ENCODE measurements around the gene TYMS. TPM values are rescaled to one million over a fixed set of nuclear protein-coding genes. Genes with fewer than 3 reads are reported as not detected.

TYMS gene
- total RNA-seq, 1 experiment from 2014 or later, result 339 TPM

GRCh38 chr18:676736-677135, 19.3 kb downstream of the TYMS start:
- Histone ChIP-seq H3K9me3 (ENCODE audit: low read depth, low read length, poor library complexity, severe bottlenecking) (no peaks in the 10 kb centered on the region), H3K27ac (ENCODE audit: low read depth, low read length, poor library complexity, severe bottlenecking) (no peak overlapping the region), H3K36me3 (ENCODE audit: insufficient read depth, low read length, poor library complexity, severe bottlenecking) (peaks cover 46% of the 10 kb centered on the region), H3K4me3 (ENCODE audit: low read depth, low read length, poor library complexity, severe bottlenecking) (no peak overlapping the region), H3K4me1 (ENCODE audit: insufficient read depth, low read length, poor library complexity, severe bottlenecking) (no peaks in the 10 kb centered on the region), H3K27me3 (replicated peaks; ENCODE audit: insufficient read depth, low read depth, low read length, poor library complexity) (no peaks in the 10 kb centered on the region)
- no TSS peak for BruUV-seq (replicated peaks)
- no peak for TF ChIP-seq EZH2 (IDR thresholded peaks at IDR 0.05; ENCODE audit: borderline replicate concordance, low read depth, low read length, poor library complexity, severe bottlenecking)
- POLR2A ChIA-PET (ENCODE audit: low non-redundant PET), result interaction anchor here (0.6 kb wide), 1 partner anchor 201 kb away, joined by 4 read pairs; no protein-coding TSS in a partner anchor
- DNase-seq (ENCODE audit: low spot score), result no peak
- CTCF ChIA-PET, result no interaction called here
- intact Hi-C loops (cut with micrococcal nuclease; ENCODE audit: unreplicated experiment), result no loop called here

GRCh38 chr18:677145-677544, 19.7 kb downstream of the TYMS start:
- no peak for DNase-seq (ENCODE audit: low spot score)
- H3K36me3 ChIP-seq (ENCODE audit: insufficient read depth, low read length, poor library complexity, severe bottlenecking), result peaks cover 41% of the 10 kb centered on the region
- no peaks in the 10 kb centered on the region for H3K4me1 ChIP-seq (ENCODE audit: insufficient read depth, low read length, poor library complexity, severe bottlenecking)
- no peaks in the 10 kb centered on the region for H3K27me3 ChIP-seq (replicated peaks; ENCODE audit: insufficient read depth, low read depth, low read length, poor library complexity)
- TF ChIP-seq CTCF (conservative IDR thresholded peaks at IDR 0.05; ENCODE audit: low read depth, low read length), result no peak
- TF ChIP-seq EZH2 (IDR thresholded peaks at IDR 0.05; ENCODE audit: borderline replicate concordance, low read depth, low read length, poor library complexity, severe bottlenecking), result no peak
- no TSS peak for BruUV-seq (replicated peaks)
- POLR2A ChIA-PET (ENCODE audit: low non-redundant PET), result interaction anchor here (0.6 kb wide), 1 partner anchor 202 kb away, joined by 4 read pairs; no protein-coding TSS in a partner anchor
- H3K4me3 ChIP-seq (ENCODE audit: low read depth, low read length, poor library complexity, severe bottlenecking), result no peak overlapping the region
- intact Hi-C loops (cut with micrococcal nuclease; ENCODE audit: unreplicated experiment), result no loop called here
- H3K27ac ChIP-seq (ENCODE audit: low read depth, low read length, poor library complexity, severe bottlenecking), result no peak overlapping the region
- CTCF ChIA-PET, result no interaction called here
- no peaks in the 10 kb centered on the region for H3K9me3 ChIP-seq (ENCODE audit: low read depth, low read length, poor library complexity, severe bottlenecking)

GRCh38 chr18:677951-678381, 20.5 kb downstream of the TYMS start:
- no peaks in the 10 kb centered on the region for H3K27me3 ChIP-seq (replicated peaks; ENCODE audit: insufficient read depth, low read depth, low read length, poor library complexity)
- peaks cover 33% of the 10 kb centered on the region for H3K36me3 ChIP-seq (ENCODE audit: insufficient read depth, low read length, poor library complexity, severe bottlenecking)
- CTCF ChIA-PET, result no interaction called here
- H3K27ac ChIP-seq (ENCODE audit: low read depth, low read length, poor library complexity, severe bottlenecking), result no peak overlapping the region
- POLR2A ChIA-PET (ENCODE audit: low non-redundant PET), result no interaction called here
- no peaks in the 10 kb centered on the region for H3K4me1 ChIP-seq (ENCODE audit: insufficient read depth, low read length, poor library complexity, severe bottlenecking)
- TF ChIP-seq CTCF (conservative IDR thresholded peaks at IDR 0.05; ENCODE audit: low read depth, low read length) (no peak), EZH2 (IDR thresholded peaks at IDR 0.05; ENCODE audit: borderline replicate concordance, low read depth, low read length, poor library complexity, severe bottlenecking) (no peak)
- DNase-seq (ENCODE audit: low spot score), result no peak
- intact Hi-C loops (cut with micrococcal nuclease; ENCODE audit: unreplicated experiment), result no loop called here
- no peak overlapping the region for H3K4me3 ChIP-seq (ENCODE audit: low read depth, low read length, poor library complexity, severe bottlenecking)
- BruUV-seq (replicated peaks), result no TSS peak
- H3K9me3 ChIP-seq (ENCODE audit: low read depth, low read length, poor library complexity, severe bottlenecking), result no peaks in the 10 kb centered on the region

DNA sequence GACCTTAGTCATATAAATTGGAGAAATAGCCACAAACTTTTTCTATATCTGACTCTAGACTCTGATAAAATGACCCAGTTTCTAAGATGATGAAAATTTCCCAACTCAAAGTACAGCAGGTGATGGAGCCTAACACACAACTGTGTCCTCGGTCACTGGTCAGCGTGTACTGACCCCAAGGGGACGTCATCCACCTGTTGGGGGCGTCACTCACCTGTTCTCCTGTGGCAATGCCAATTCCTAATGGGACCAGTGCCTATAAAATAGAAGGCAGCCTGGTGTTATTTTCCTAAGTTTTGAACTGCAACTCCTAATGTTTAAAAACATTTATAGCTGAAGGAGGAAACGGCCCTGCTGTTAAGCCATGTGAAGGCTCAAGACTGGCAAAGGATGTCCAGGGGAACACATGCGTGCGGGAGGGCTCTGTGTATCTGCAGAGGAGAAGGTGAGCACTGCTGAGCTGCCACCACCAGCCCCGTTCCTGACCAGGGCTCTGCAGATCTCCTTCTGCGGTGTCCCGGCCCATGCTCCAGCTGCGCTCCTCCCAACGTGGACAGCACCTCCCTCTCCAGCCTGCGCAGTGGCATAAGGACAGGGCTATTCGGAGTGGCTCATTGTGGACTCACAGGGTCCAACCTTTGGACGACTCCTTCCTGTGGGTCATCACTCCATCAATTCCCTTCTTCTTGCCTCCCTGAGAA, 21.2 kb downstream of the TYMS start:
- Histone ChIP-seq H3K4me3 (ENCODE audit: low read depth, low read length, poor library complexity, severe bottlenecking) (no peak overlapping the region), H3K4me1 (ENCODE audit: insufficient read depth, low read length, poor library complexity, severe bottlenecking) (no peaks in the 10 kb centered on the region), H3K9me3 (ENCODE audit: low read depth, low read length, poor library complexity, severe bottlenecking) (no peaks in the 10 kb centered on the region), H3K27me3 (replicated peaks; ENCODE audit: insufficient read depth, low read depth, low read length, poor library complexity) (no peaks in the 10 kb centered on the region), H3K36me3 (ENCODE audit: insufficient read depth, low read length, poor library complexity, severe bottlenecking) (peaks cover 27% of the 10 kb centered on the region), H3K27ac (ENCODE audit: low read depth, low read length, poor library complexity, severe bottlenecking) (no peak overlapping the region)
- POLR2A ChIA-PET (ENCODE audit: low non-redundant PET), result no interaction called here
- intact Hi-C loops (cut with micrococcal nuclease; ENCODE audit: unreplicated experiment), result no loop called here
- CTCF ChIA-PET, result no interaction called here
- TF ChIP-seq EZH2 (IDR thresholded peaks at IDR 0.05; ENCODE audit: borderline replicate concordance, low read depth, low read length, poor library complexity, severe bottlenecking) (no peak), CTCF (conservative IDR thresholded peaks at IDR 0.05; ENCODE audit: low read depth, low read length) (no peak)
- BruUV-seq (replicated peaks), result no TSS peak
- DNase-seq (ENCODE audit: low spot score), result no peak
